H1 (cell line): Measurements from ENCODE around the gene BCL2L13. TPM values are rescaled to one million over a fixed set of nuclear protein-coding genes. Genes with fewer than 3 reads are reported as not detected.

Source experiments
- CTCF ChIA-PET: fragments of 300-600 bp; sonication (Branson Sonifier 250); formaldehyde crosslinking; loops from one replicate; lab custom pipeline; 2021; ENCODE audit not compliant: partially characterized antibody; lab: Charles Lee
- POLR2A ChIA-PET: fragments of 300-600 bp; sonication (Branson Sonifier 250); formaldehyde crosslinking; loops from one replicate; lab custom pipeline; 2021; ENCODE audit warnings: inconsistent platforms; ENCODE audit not compliant: partially characterized antibody; lab: Charles Lee
- DNase-seq, 2 experiments: peaks; one replicate each; pipeline versions ENCODE4 v3.0.0 to v3.0.0-alpha.2; 2010 to 2022; ENCODE audit warnings: low spot score in 2 of 2, low read depth in 1 of 2, mixed read lengths in 1 of 2
- FAIRE-seq: peaks from 2 replicates; lab custom pipeline; 2011; peaks lifted over from hg19 to GRCh38; lab: Jason Lieb, UNC
- H2AFZ ChIP-seq: 2 replicates; pipeline ENCODE4 v1.8.1; 2012; ENCODE audit warnings: low read length, inconsistent platforms
- H2AK5ac ChIP-seq: 2 replicates; pipeline ENCODE4 v1.6.1; 2013; ENCODE audit warnings: low read depth, low read length
- H2BK120ac ChIP-seq: replicated peaks from 2 replicates; pipeline ENCODE3; 2013; ENCODE audit warnings: low read depth, low read length, inconsistent platforms
- H2BK12ac ChIP-seq: 2 replicates; pipeline ENCODE4 v1.6.1; 2013; ENCODE audit warnings: low read depth, low read length
- H2BK15ac ChIP-seq: 2 replicates; pipeline ENCODE4 v1.6.1; 2013; ENCODE audit warnings: low read length
- H2BK20ac ChIP-seq: 2 replicates; pipeline ENCODE4 v1.6.1; 2013; ENCODE audit warnings: low read length
- H2BK5ac ChIP-seq: 2 replicates; pipeline ENCODE4 v1.6.1; 2013; ENCODE audit warnings: low read depth, low read length
- H3K14ac ChIP-seq: 2 replicates; pipeline ENCODE4 v1.6.1; 2013; ENCODE audit warnings: inconsistent platforms; ENCODE audit not compliant: insufficient read length
- H3K18ac ChIP-seq: 2 replicates; pipeline ENCODE4 v1.6.1; 2013; ENCODE audit warnings: low read length; ENCODE audit errors: extremely low read depth
- H3K23ac ChIP-seq: 2 replicates; pipeline ENCODE4 v1.6.1; 2013; ENCODE audit warnings: inconsistent platforms; ENCODE audit not compliant: insufficient read length
- H3K23me2 ChIP-seq: 2 replicates; pipeline ENCODE4 v1.6.1; 2013; ENCODE audit warnings: low read depth, low read length
- H3K27ac ChIP-seq: 2 replicates; pipeline ENCODE4 v1.6.1; 2011; ENCODE audit warnings: low read depth, low read length, inconsistent platforms
- H3K27me3 ChIP-seq, 4 experiments: replicated peaks in 1 of 4; 1 replicate in 1 of 4; 2 replicates in 3 of 4; pipeline versions ENCODE4 v1.6.1 to v1.8.1; 2011 to 2013; ENCODE audit warnings: low read length in 3 of 4, mild to moderate bottlenecking in 3 of 4, inconsistent platforms in 2 of 4, mixed read lengths in 2 of 4, moderate library complexity in 1 of 4; ENCODE audit not compliant: control insufficient read depth in 3 of 4, insufficient read depth in 3 of 4; ENCODE audit errors: extremely low read depth in 1 of 4
- H3K36me3 ChIP-seq, 4 experiments: 2 replicates each; pipeline versions ENCODE4 v1.6.1 to v1.8.1; 2011 to 2013; ENCODE audit warnings: mild to moderate bottlenecking in 4 of 4, low read length in 3 of 4, moderate library complexity in 2 of 4, control low read depth in 1 of 4, inconsistent platforms in 1 of 4; ENCODE audit not compliant: insufficient read depth in 4 of 4, control insufficient read depth in 2 of 4
- H3K4ac ChIP-seq: replicated peaks from 2 replicates; pipeline ENCODE3; 2013; ENCODE audit warnings: low read length, low read depth, mixed read lengths, inconsistent platforms; ENCODE audit not compliant: insufficient read length
- H3K4me1 ChIP-seq, 4 experiments: replicated peaks in 1 of 4; 1 replicate in 1 of 4; 2 replicates in 3 of 4; pipeline versions ENCODE4 v1.6.1 to v1.8.1; 2011 to 2013; ENCODE audit warnings: low read length in 3 of 4, inconsistent platforms in 2 of 4, mixed read lengths in 1 of 4; ENCODE audit not compliant: insufficient read depth in 4 of 4, control insufficient read depth in 3 of 4
- H3K4me2 ChIP-seq, 2 experiments: 2 replicates each; pipeline versions ENCODE4 v1.6.1 to v1.8.1; 2011 to 2013; ENCODE audit warnings: low read depth in 2 of 2, low read length in 2 of 2, control low read depth in 1 of 2, inconsistent platforms in 1 of 2, mild to moderate bottlenecking in 1 of 2; ENCODE audit not compliant: insufficient read depth in 1 of 2
- H3K4me3 ChIP-seq, 4 experiments: fragments of 200-600, 300-600 bp in 1 of 4; sonication (generic), shearing (Covaris generic), sonication (Bioruptor Twin) in 1 of 4; 2 replicates each; pipeline versions ENCODE4 v1.5.1 to v1.8.1; 2011 to 2016; ENCODE audit warnings: low read length in 4 of 4, low read depth in 3 of 4, control low read depth in 2 of 4, inconsistent platforms in 2 of 4, mild to moderate bottlenecking in 2 of 4, mixed read lengths in 1 of 4, moderate library complexity in 1 of 4; ENCODE audit not compliant: insufficient read depth in 2 of 4; ENCODE audit errors: extremely low read depth in 1 of 4
- H3K56ac ChIP-seq: replicated peaks from 2 replicates; pipeline ENCODE3; 2013; ENCODE audit warnings: low read depth, mild to moderate bottlenecking, mixed read lengths, low read length, inconsistent platforms; ENCODE audit not compliant: insufficient read length
- H3K79me1 ChIP-seq: 2 replicates; pipeline ENCODE4 v1.6.1; 2013; ENCODE audit warnings: low read depth, low read length, control low read depth
- H3K79me2 ChIP-seq, 2 experiments: 2 replicates each; pipeline versions ENCODE4 v1.6.1 to v1.8.1; 2012 to 2013; ENCODE audit warnings: low read length in 2 of 2, mild to moderate bottlenecking in 2 of 2, inconsistent platforms in 1 of 2; ENCODE audit not compliant: insufficient read depth in 2 of 2, control insufficient read depth in 1 of 2
- H3K9ac ChIP-seq, 4 experiments: replicated peaks in 1 of 4; 1 replicate in 1 of 4; 2 replicates in 3 of 4; pipeline versions ENCODE4 v1.6.1 to v1.8.1; 2011 to 2013; ENCODE audit warnings: low read depth in 3 of 4, low read length in 3 of 4, control low read depth in 2 of 4, mild to moderate bottlenecking in 2 of 4, moderate library complexity in 2 of 4, inconsistent platforms in 1 of 4; ENCODE audit errors: extremely low read depth in 1 of 4
- H3K9me3 ChIP-seq, 2 experiments: 2 replicates each; pipeline versions ENCODE4 v1.6.1 to v1.8.1; 2012 to 2013; ENCODE audit warnings: mild to moderate bottlenecking in 2 of 2, moderate library complexity in 2 of 2, control low read depth in 1 of 2, inconsistent platforms in 1 of 2, low read depth in 1 of 2, low read length in 1 of 2, mixed read lengths in 1 of 2; ENCODE audit not compliant: insufficient read depth in 2 of 2
- H4K20me1 ChIP-seq, 2 experiments: replicated peaks in 1 of 2; 2 replicates each; pipeline versions ENCODE3 to v1.8.1; 2011 to 2013; ENCODE audit warnings: inconsistent platforms in 2 of 2, low read length in 2 of 2, mild to moderate bottlenecking in 1 of 2; ENCODE audit not compliant: insufficient read depth in 2 of 2, control insufficient read depth in 1 of 2
- H4K5ac ChIP-seq: 2 replicates; pipeline ENCODE4 v1.6.1; 2013; ENCODE audit warnings: low read length, low read depth, mixed read lengths, inconsistent platforms; ENCODE audit not compliant: insufficient read length
- H4K8ac ChIP-seq: 2 replicates; pipeline ENCODE4 v1.8.0; 2013; ENCODE audit warnings: mild to moderate bottlenecking, moderate library complexity, low read length, inconsistent platforms; ENCODE audit not compliant: insufficient read depth; ENCODE audit errors: extremely low read depth
- H4K91ac ChIP-seq: replicated peaks from 2 replicates; pipeline ENCODE3; 2013; ENCODE audit warnings: low read length, mixed read lengths, inconsistent platforms; ENCODE audit not compliant: insufficient read length
- BRCA1 ChIP-seq: IDR thresholded peaks from 2 replicates; pipeline ENCODE4 v1.6.1; 2012; ENCODE audit warnings: low read depth, low read length, improper control_type of control experiment
- MAX ChIP-seq: IDR thresholded peaks from 2 replicates; pipeline ENCODE4 v1.6.1; 2012; ENCODE audit warnings: inconsistent platforms
- RAD21 ChIP-seq, 2 experiments: IDR thresholded peaks in 1 of 2; conservative IDR thresholded peaks in 1 of 2; 2 replicates each; pipeline ENCODE4 v1.6.1; 2011; ENCODE audit warnings: low read depth in 2 of 2, low read length in 2 of 2, improper control_type of control experiment in 1 of 2, inconsistent platforms in 1 of 2, mild to moderate bottlenecking in 1 of 2, moderate library complexity in 1 of 2
- TAF1 ChIP-seq: IDR thresholded peaks from 2 replicates; pipeline ENCODE4 v1.6.1; 2011; ENCODE audit warnings: mild to moderate bottlenecking, low read depth, low read length
- TBP ChIP-seq: IDR thresholded peaks from 2 replicates; pipeline ENCODE4 v1.6.1; 2011; ENCODE audit warnings: low read depth, low read length, improper control_type of control experiment
- WGBS, 2 experiments: shearing (Covaris generic) in 1 of 2; methylation state at CpG; one replicate each; pipeline versions ENCODE4 v1.1.6 to v1.1.7; 2013 to 2015; ENCODE audit warnings: low lambda C conversion rate in 2 of 2, mixed read lengths in 2 of 2, inconsistent platforms in 1 of 2, low coverage in 1 of 2, missing lambda C conversion rate in 1 of 2; ENCODE audit not compliant: insufficient replicate concordance in 2 of 2, insufficient coverage in 1 of 2, insufficient read length in 1 of 2; ENCODE audit errors: extremely low coverage in 1 of 2, missing lambda C conversion rate in 1 of 2; 5-methylcytosine and 5-hydroxymethylcytosine counted together
- polyA plus RNA-seq, 7 experiments: library from polyadenylated mRNA; depleted of rRNA in 3 of 7; stranded (reverse) in 5 of 7; unstranded in 2 of 7; fragments of >200 nt in 5 of 7; fragments of 200-250 nt in 2 of 7; gene quantifications; 1 replicate in 5 of 7; 2 replicates in 1 of 7; 4 replicates in 1 of 7; pipeline versions ENCODE4 v1.2.1 to v1.2.3, GENCODE V29; 2011 to 2013; ENCODE audit warnings: missing spikeins in 2 of 7, mixed read lengths in 2 of 7
- total RNA-seq: library from RNA; stranded (reverse); fragmentation: NEBNext Ultra II Directional; extraction: Animal tissue kit (Norgen Biotek cat#: 25700); gene quantifications from 2 replicates; pipeline ENCODE4 v1.2.1, GENCODE V29; 2021

Gene BCL2L13
- total and polyA plus RNA-seq, 2 of the 8 experiments (the other 6 are each of a cell fraction or from before 2014, with no cell fraction given): 20.7 to 35.0 TPM

- Histone ChIP-seq H2BK15ac (no peak overlapping the region), H2BK120ac (no peak overlapping the region), H3K23me2 (no peaks in the 10 kb centered on the region; the same call in 1 of the 2 replicates), H4K5ac (no peak overlapping the region), H4K8ac (no peak overlapping the region), H3K4me3 (no peak overlapping the region), H3K14ac (no peak overlapping the region), H3K9me3 (no peaks in the 10 kb centered on the region), H3K27ac (no peak overlapping the region), H3K4ac (no peak overlapping the region), H3K4me1 (no peaks in the 10 kb centered on the region), H2BK5ac (no peak overlapping the region), H3K23ac (no peak overlapping the region), H2BK12ac (no peak overlapping the region), H4K20me1 (no peaks in the 10 kb centered on the region), H3K79me1 (no peaks in the 10 kb centered on the region), H3K9ac (no peak overlapping the region), H3K27me3 (no peaks in the 10 kb centered on the region), H3K4me2 (no peak overlapping the region), H2BK20ac (no peak overlapping the region), H3K56ac (no peak overlapping the region), H2AK5ac (no peak overlapping the region), H3K79me2 (no peaks in the 10 kb centered on the region), H3K36me3 (peaks cover 0 to 2% (median 0%) of the 10 kb centered on the region in 4 experiments; a peak in 1 of 8 replicates), H2AFZ (no peak overlapping the region), H4K91ac (no peak overlapping the region), H3K18ac (no peak overlapping the region)
- ChIA-PET POLR2A (interaction anchor here (1.1 to 1.2 kb wide), 3 partner anchors 10 to 547 kb away, joined by 3 read pairs; partner anchors contain the start of gene HDHD5), CTCF (interaction anchor here (1.3 kb wide), 1 partner anchor 36 kb away, joined by 3 read pairs; no protein-coding TSS in a partner anchor)
- WGBS, 2 experiments: 95% methylated on average over 1 of the region's 1 CpG; no CpG with 5 or more reads in 1 of the 2 experiments
- no peak for DNase-seq
- FAIRE-seq: no peak
- no peak for TF ChIP-seq BRCA1
- no peak for TF ChIP-seq TBP
- no peak for TF ChIP-seq MAX
- TF ChIP-seq RAD21 (IDR thresholded peaks at IDR 0.05 in 1 of 2, conservative IDR thresholded peaks at IDR 0.05 in 1 of 2; ENCODE audit: low read depth in 2 of 2, low read length in 2 of 2): no peak
- no peak for TF ChIP-seq TAF1
These were observed 68.4 kb downstream of the BCL2L13 start for GRCh38 chr22:17706947-17707346.
